ENCODE data around the gene KCTD13.
"Not testable (repeated sequence)": the region's sequence is repeated elsewhere in the genome, so short reads cannot be mapped to it uniquely, and the experiment has no call there.

KCTD13 gene

DNA sequence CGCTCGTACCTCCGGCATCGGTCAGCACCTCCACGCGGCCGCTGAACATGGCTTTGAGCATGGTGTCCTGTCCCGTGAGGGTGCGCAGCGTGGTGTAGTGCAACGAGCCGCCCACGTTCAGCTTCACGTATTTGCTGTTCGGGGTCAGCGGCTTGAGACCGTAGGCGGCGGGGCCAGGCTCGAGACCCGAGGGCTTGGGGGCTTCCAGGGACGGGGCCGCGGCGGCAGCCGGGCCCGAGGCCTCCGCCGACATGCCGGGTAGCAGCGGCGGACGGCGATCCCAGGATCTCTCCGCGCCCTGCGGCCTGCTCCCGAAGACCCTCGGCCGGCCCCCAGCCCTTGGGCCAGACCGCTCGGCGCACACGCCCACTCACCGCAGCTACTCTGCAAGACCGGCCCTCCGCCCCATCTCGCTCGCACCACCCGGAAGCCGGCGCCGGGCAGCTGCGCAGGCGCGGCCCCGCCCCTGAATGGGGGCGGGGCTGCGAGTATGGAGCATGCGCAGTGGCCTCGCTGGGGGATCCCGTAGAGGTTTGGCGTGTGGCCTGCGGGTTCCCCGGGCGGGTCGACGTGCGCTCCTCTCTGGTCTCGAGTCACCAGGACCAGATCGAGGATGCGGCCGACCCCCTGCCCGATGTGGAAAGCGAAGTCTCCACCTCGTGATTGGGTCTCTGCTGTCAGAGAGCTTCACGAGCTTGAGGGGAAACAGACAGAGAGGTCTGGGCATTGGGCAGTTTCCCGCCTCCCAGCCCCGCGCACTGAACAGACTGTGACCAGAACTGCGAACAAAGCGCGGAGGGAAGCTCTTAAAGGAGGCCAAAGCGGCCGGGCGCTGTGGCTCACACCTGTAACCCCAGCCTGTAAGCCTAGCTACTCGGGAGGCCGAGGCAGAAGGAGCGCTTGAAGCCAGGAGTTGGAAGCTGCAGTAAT, at the start of gene KCTD13:
Gene KCTD13, minus strand, starts transcription at position 446 of the 930 bp plus-strand sequence. Its CDS starts 193 bp downstream, at position 253.
- DNase-seq: peak; percentile 79 to 87 (median 84)

- no peak for DNase-seq
These were observed 49.1 kb upstream of the KCTD13 start for GRCh38 chr16:29975134-29975538.

- DNase-seq: no peak
These were observed 48.5 kb upstream of the KCTD13 start for GRCh38 chr16:29974291-29975133.

GRCh38 chr16:29973384-29974246, 47.6 kb upstream of the KCTD13 start, which contains the start of gene TAOK2:
Gene TAOK2, plus strand, starts transcription at chr16:29973868. Its CDS starts 3,905 bp downstream, at chr16:29977773.
- DNase-seq: peak; percentile 78 to 91 (median 84)

DNA sequence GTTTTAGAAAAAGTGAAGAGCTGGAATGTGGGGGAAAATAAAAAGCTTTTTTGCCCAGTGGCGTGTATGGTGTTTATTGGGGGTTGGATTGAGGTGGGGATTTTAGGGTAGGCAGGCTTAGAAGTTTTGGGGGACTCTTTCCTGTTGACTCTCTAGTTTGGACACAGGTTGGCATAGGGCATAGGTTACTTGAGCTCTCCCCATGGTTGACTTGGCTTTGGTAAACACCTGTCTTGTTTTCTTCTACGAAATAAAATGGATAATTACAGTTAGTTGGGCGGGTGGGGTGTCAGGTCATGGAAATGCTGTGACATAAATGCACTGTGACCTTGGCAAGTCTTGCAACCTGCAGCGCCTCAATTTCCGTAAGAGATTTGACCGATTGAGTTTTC, 47.0 kb upstream of the KCTD13 start:
- no peak for DNase-seq

GRCh38 chr16:29972500-29972899, 46.5 kb upstream of the KCTD13 start:
- no peak for DNase-seq

DNA sequence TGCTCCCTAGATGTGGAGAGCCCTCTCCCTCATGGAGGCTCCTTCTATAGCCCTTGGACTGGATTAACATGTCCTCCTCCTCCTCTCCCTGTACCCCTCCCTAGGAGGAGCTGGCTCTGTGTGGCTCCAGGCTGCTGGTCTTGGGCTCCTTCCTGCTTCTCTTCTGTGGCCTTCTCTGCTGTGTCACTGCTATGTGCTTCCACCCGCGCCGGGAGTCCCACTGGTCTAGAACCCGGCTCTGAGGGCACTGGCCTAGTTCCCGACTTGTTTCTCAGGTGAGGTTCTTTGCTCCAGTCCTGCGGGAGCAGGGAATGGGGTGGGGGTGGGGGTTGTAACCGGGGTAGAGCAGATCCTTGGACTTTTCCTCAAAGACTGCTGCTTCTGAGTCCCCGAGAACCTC, 45.3 kb upstream of the KCTD13 start:
- DNase-seq: no peak

GRCh38 chr16:29968205-29968604, 42.2 kb upstream of the KCTD13 start:
- DNase-seq: no peak

- no peak for DNase-seq
These were observed 37.2 kb upstream of the KCTD13 start for GRCh38 chr16:29963021-29963743.

GRCh38 chr16:29962344-29962994, 36.4 kb upstream of the KCTD13 start:
- DNase-seq: no peak

- DNase-seq: peak; percentile 78 to 95 (median 85)
These were observed 35.7 kb upstream of the KCTD13 start, which contains the start of gene TMEM219 for GRCh38 chr16:29961479-29962343. Gene TMEM219, plus strand, starts transcription at chr16:29962079. Its CDS starts 1,065 bp downstream, at chr16:29963144.

DNA sequence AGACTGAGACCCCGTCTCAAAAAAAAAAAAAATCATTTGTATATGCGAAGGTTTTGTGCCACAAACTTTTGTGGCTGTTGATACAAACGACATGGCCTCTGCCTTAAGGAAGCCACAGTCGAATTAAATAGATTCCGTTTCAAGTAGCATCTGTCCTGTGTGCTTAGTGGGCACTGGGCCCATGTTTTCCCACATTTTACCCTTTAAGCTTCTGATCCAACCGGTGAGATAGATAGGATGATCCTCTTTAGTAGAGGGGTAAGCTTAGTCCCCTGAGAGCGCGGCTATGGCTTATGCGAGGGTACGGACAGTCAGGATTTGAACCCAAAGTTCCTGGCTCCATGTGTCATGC, 35.1 kb upstream of the KCTD13 start:
- no peak for DNase-seq

GRCh38 chr16:29959821-29960220, 33.8 kb upstream of the KCTD13 start:
- DNase-seq: not testable (repeated sequence)

GRCh38 chr16:29959293-29959692, 33.3 kb upstream of the KCTD13 start:
- DNase-seq: no peak

DNA sequence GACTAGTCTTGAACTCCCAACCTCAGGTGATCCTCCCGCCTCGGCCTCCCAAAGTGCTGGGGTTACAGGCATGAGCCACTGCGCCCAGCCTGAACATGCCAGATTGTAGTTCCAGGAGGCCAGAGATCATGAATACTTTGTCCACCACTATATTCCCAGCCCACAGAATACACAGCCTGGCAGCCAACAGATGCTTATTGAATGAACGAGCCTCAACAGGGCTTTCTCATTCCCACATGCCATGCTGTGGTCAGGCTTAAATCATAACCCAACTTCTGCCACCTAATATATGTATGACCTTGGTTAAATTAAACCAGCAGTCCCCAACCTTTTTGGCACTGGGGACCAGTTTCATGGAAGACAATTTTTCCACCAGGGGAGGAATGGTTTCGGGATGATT, 32.7 kb upstream of the KCTD13 start:
- no peak for DNase-seq

DNA sequence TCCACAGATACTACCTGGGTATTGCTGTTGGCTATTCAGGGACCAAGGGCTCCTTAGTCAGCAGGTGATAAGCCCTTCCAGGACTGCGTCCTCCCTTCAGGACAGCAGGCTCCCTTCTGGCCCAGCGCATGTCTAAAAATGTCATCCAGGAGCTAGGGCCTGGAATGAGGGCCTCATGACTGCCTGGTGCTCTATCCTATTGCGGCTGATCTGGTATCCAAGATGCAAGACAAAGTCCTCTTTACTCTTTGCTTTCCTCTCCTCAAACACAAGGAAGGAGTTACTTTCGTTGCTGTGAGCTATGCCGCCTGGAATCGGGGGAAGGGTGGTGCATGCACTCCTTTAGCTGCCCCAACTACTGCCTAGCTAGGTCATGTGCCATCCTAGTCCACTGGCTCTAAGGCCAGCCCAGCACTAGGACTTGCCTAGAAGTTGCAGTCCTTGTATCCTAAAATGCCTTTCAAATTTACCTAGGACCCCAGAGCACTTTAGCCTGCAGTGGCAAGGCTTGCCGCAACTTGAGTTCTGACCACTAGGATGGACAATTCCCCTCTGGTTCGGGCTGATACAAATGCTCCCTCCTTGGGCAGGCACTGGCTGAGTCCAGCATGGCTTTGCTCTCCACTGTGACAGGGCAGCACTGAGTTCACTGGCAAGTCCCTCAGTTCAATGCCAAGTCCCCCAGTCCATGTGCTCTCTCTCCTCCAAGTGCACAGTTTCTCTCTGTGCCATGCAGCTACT, 25.8 kb upstream of the KCTD13 start:
- no peak for DNase-seq

DNA sequence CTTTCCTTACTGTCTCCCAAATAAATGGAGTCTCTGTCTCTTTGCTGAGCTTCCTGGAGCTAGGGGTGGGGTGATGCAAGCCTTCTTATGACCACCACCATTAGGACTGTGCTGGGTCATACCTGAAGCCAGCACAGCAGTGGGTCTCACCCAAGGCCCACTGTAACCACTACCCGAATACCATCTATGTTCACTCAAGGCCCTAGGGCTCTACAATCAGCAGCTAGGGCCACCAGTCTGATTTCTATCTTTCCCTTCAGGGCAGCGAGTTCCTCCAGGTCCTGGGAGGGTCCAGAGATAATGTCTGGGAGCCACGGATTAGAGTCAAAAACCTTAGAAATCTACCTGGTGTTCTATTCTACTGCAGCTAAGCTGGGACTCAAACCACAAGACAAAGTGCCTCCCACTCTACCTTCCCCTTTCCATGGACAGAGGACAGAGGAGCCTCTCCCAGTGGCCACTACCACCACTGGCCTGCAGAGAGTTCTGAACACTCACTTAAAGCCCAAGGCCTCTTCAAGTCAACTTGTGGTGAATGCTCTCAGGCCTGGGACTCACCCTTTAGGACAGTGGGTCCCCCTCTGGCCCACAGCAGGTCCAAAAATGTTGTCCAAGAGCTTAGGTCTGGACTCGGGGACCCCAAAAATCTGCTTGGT, 24.9 kb upstream of the KCTD13 start:
- DNase-seq: no peak

GRCh38 chr16:29947897-29948296, 21.9 kb upstream of the KCTD13 start:
- no peak for DNase-seq

Data from activated naive CD4-positive, alpha-beta T cell (primary cell).